Thyroid gland (tissue), 4 donors: ENCODE data around the gene MAML3. TPM values are rescaled to one million over a fixed set of nuclear protein-coding genes. Genes with fewer than 3 reads are reported as not detected.

Experiments used
- DNase-seq, 2 donors: peaks; one replicate each; pipeline ENCODE4 v3.0.0-alpha.2; 2019
- H3K27ac ChIP-seq, 3 donors: fragments of 200-600 bp; sonication (generic); 1 replicate in 2 of 3; 2 replicates in 1 of 3; pipeline ENCODE4 v1.5.1; 2016 to 2019; ENCODE audit warnings: mild to moderate bottlenecking in 1 of 3, moderate library complexity in 1 of 3
- H3K27me3 ChIP-seq: fragments of 200-600 bp; sonication (generic); one replicate; pipeline ENCODE4 v1.5.1; 2019
- H3K36me3 ChIP-seq, 2 donors: fragments of 200-600 bp; sonication (generic); one replicate each; pipeline ENCODE4 v1.5.1; 2016 to 2019
- H3K4me1 ChIP-seq, 2 donors: fragments of 200-600 bp; sonication (generic); one replicate each; pipeline ENCODE4 v1.5.1; 2017 to 2019
- H3K4me3 ChIP-seq, 3 donors: fragments of 200-600 bp; sonication (generic); replicated peaks in 1 of 3; 1 replicate in 2 of 3; 2 replicates in 1 of 3; pipeline ENCODE4 v1.5.1; 2016; ENCODE audit warnings: mild to moderate bottlenecking in 1 of 3
- H3K9me3 ChIP-seq: fragments of 200-600 bp; sonication (generic); one replicate; pipeline ENCODE4 v1.5.1; 2017
- CTCF ChIP-seq, 6 experiments: fragments of 200-600 bp in 3 of 6; fragments of 450-650 bp in 3 of 6; sonication (generic) in 3 of 6; IDR thresholded peaks; one replicate each; pipeline ENCODE4 v1.5.1; 2016 to 2019; ENCODE audit warnings: antibody characterized with exemption in 6 of 6, mild to moderate bottlenecking in 2 of 6, inconsistent platforms in 1 of 6, moderate library complexity in 1 of 6
- POLR2A ChIP-seq, 2 donors: fragments of 450-650 bp; IDR thresholded peaks; one replicate each; pipeline ENCODE4 v1.6.1; 2017; ENCODE audit warnings: antibody characterized with exemption in 2 of 2, mild to moderate bottlenecking in 2 of 2, moderate library complexity in 1 of 2
- WGBS, 2 donors: methylation state at CpG; one replicate each; pipeline ENCODE4 v1.1.5; 2017; 5-methylcytosine and 5-hydroxymethylcytosine counted together
- intact Hi-C: fragments of 100-400 bp; cut with DNase I; formaldehyde crosslinking; loops from one replicate; pipeline ENCODE4 v1.15.1; 2023
- total RNA-seq, 4 donors: library from RNA; depleted of rRNA; stranded (reverse); fragments of >200 nt; gene quantifications; one replicate each; pipeline ENCODE4 v1.2.3, GENCODE V29; 2016

The MAML3 gene
- total RNA-seq, 4 donors from 2014 or later = 5.7 to 14.1 (median 11.4) TPM

- peaks cover 0 to 12% of the 10 kb centered on the region in 2 donors for H3K4me1 ChIP-seq
- TF ChIP-seq CTCF (IDR thresholded peaks at IDR 0.05) (no peak), POLR2A (IDR thresholded peaks at IDR 0.05) (no peak)
- no peaks in the 10 kb centered on the region for H3K27me3 ChIP-seq
- intact Hi-C loops = no loop called here
- H3K4me3 ChIP-seq = no peak overlapping the region
- H3K36me3 ChIP-seq = no peaks in the 10 kb centered on the region
- no peaks in the 10 kb centered on the region for H3K9me3 ChIP-seq
- WGBS, 2 donors = 89 to 98% methylated on average over 4 of the region's 4 CpGs
- no peak for DNase-seq
- H3K27ac ChIP-seq = no peak overlapping the region
Observed at GRCh38 chr4:139672732-139673131, 481.3 kb downstream of the MAML3 start.

GRCh38 chr4:139672215-139672614 lies 481.8 kb downstream of the MAML3 start:
- Histone ChIP-seq H3K4me3 (no peak overlapping the region), H3K9me3 (no peaks in the 10 kb centered on the region), H3K27ac (no peak overlapping the region), H3K27me3 (no peaks in the 10 kb centered on the region), H3K4me1 (peaks cover 1 to 17% of the 10 kb centered on the region in 2 donors), H3K36me3 (no peaks in the 10 kb centered on the region)
- DNase-seq = no peak
- intact Hi-C loops = no loop called here
- WGBS, 2 donors = 94 to 97% methylated on average over 2 of the region's 2 CpGs
- TF ChIP-seq CTCF (IDR thresholded peaks at IDR 0.05) (no peak), POLR2A (IDR thresholded peaks at IDR 0.05) (no peak)

GRCh38 chr4:139670775-139671174 lies 483.2 kb downstream of the MAML3 start:
- Histone ChIP-seq H3K27ac (no peak overlapping the region), H3K27me3 (no peaks in the 10 kb centered on the region), H3K36me3 (no peaks in the 10 kb centered on the region), H3K9me3 (no peaks in the 10 kb centered on the region), H3K4me1 (peaks cover 10 to 25% of the 10 kb centered on the region in 2 donors), H3K4me3 (no peak overlapping the region)
- TF ChIP-seq POLR2A (IDR thresholded peaks at IDR 0.05) (no peak), CTCF (IDR thresholded peaks at IDR 0.05) (no peak)
- intact Hi-C loops = no loop called here
- 95 to 99% methylated on average over 3 of the region's 3 CpGs for WGBS, 2 donors
- no peak for DNase-seq

GRCh38 chr4:139669890-139670289 lies 484.1 kb downstream of the MAML3 start:
- Histone ChIP-seq H3K27ac (no peak overlapping the region), H3K27me3 (no peaks in the 10 kb centered on the region), H3K9me3 (no peaks in the 10 kb centered on the region), H3K4me1 (peaks cover 15 to 30% of the 10 kb centered on the region in 2 donors), H3K36me3 (no peaks in the 10 kb centered on the region), H3K4me3 (no peak overlapping the region)
- intact Hi-C loops = no loop called here
- DNase-seq = no peak
- no peak for TF ChIP-seq CTCF (IDR thresholded peaks at IDR 0.05)
- no peak for TF ChIP-seq POLR2A (IDR thresholded peaks at IDR 0.05)
- WGBS, 2 donors = 72 to 77% methylated on average over 6 of the region's 6 CpGs

GRCh38 chr4:139669335-139669734 lies 484.6 kb downstream of the MAML3 start:
- no peak for DNase-seq
- Histone ChIP-seq H3K9me3 (no peaks in the 10 kb centered on the region), H3K27me3 (no peaks in the 10 kb centered on the region), H3K27ac (no peak overlapping the region), H3K36me3 (no peaks in the 10 kb centered on the region), H3K4me3 (no peak overlapping the region), H3K4me1 (peaks cover 15 to 30% of the 10 kb centered on the region in 2 donors)
- intact Hi-C loops = no loop called here
- TF ChIP-seq CTCF (IDR thresholded peaks at IDR 0.05) (no peak), POLR2A (IDR thresholded peaks at IDR 0.05) (no peak)
- WGBS, 2 donors = 86 to 87% methylated on average over 6 of the region's 6 CpGs
